Measurements from ENCODE around the gene STX8.

Gene STX8

GRCh38 chr17:9240659-9241370 is 334.8 kb downstream of the STX8 start:
- DNase-seq (ENCODE audit: low read depth in 2 of 2): no peak

- DNase-seq (ENCODE audit: low read depth in 2 of 2): peak; percentile 45 to 52
Measured at GRCh38 chr17:9239793-9240658, 335.6 kb downstream of the STX8 start.

GRCh38 chr17:9239246-9239792 is 336.3 kb downstream of the STX8 start:
- no peak for DNase-seq (ENCODE audit: low read depth in 2 of 2)

- no peak for DNase-seq (ENCODE audit: low read depth in 2 of 2)
Measured at GRCh38 chr17:9238340-9239245, 337.0 kb downstream of the STX8 start.

- DNase-seq (ENCODE audit: low read depth in 2 of 2): no peak
Measured at GRCh38 chr17:9237661-9238301, 337.8 kb downstream of the STX8 start.

GRCh38 chr17:9237053-9237410 is 338.6 kb downstream of the STX8 start:
- DNase-seq (ENCODE audit: low read depth in 2 of 2): no peak

GRCh38 chr17:9236286-9237052 is 339.2 kb downstream of the STX8 start:
- no peak for DNase-seq (ENCODE audit: low read depth in 2 of 2)

- no peak for DNase-seq (ENCODE audit: low read depth in 2 of 2)
Measured at GRCh38 chr17:9235346-9235745, 340.3 kb downstream of the STX8 start.

GRCh38 chr17:9234389-9234945 is 341.2 kb downstream of the STX8 start:
- no peak for DNase-seq (ENCODE audit: low read depth in 2 of 2)

- no peak for DNase-seq (ENCODE audit: low read depth in 2 of 2)
Measured at GRCh38 chr17:9233761-9234160, 341.9 kb downstream of the STX8 start.

- no peak for DNase-seq (ENCODE audit: low read depth in 2 of 2)
Measured at GRCh38 chr17:9233271-9233599, 342.4 kb downstream of the STX8 start.

GRCh38 chr17:9232591-9233270 is 342.9 kb downstream of the STX8 start:
- no peak for DNase-seq (ENCODE audit: low read depth in 2 of 2)

- no peak for DNase-seq (ENCODE audit: low read depth in 2 of 2)
Measured at GRCh38 chr17:9232155-9232475, 343.5 kb downstream of the STX8 start.

- no peak for DNase-seq (ENCODE audit: low read depth in 2 of 2)
Measured at GRCh38 chr17:9231449-9232154, 344.0 kb downstream of the STX8 start.

GRCh38 chr17:9230861-9231260 is 344.8 kb downstream of the STX8 start:
- DNase-seq (ENCODE audit: low read depth in 2 of 2): no peak

GRCh38 chr17:9230346-9230745 is 345.3 kb downstream of the STX8 start:
- no peak for DNase-seq (ENCODE audit: low read depth in 2 of 2)

GRCh38 chr17:9229826-9230201 is 345.8 kb downstream of the STX8 start:
- no peak for DNase-seq (ENCODE audit: low read depth in 2 of 2)

GRCh38 chr17:9229160-9229825 is 346.3 kb downstream of the STX8 start:
- no peak for DNase-seq (ENCODE audit: low read depth in 2 of 2)

Measured in stimulated activated CD4-positive, alpha-beta T cell treated with anti-CD3 and anti-CD28 coated beads, Interleukin-15, amount 100 ng/mL, for 48 hours (primary cell).